ENCODE results near the gene RAD51B.

GRCh38 chr14:68729556-68729955 lies 910.0 kb downstream of the RAD51B start:
- TF ChIP-seq CTCF (conservative IDR thresholded peaks at IDR 0.05; ENCODE audit: low read depth, low read length) (no peak), EZH2 (IDR thresholded peaks at IDR 0.05; ENCODE audit: low read length, unreplicated experiment) (no peak), EZH2phosphoT487 (IDR thresholded peaks at IDR 0.05; ENCODE audit: borderline replicate concordance, low read length) (no peak)

Measured in PC-3 (cell line).